Measurements from ENCODE around the gene IKZF3.

DNA sequence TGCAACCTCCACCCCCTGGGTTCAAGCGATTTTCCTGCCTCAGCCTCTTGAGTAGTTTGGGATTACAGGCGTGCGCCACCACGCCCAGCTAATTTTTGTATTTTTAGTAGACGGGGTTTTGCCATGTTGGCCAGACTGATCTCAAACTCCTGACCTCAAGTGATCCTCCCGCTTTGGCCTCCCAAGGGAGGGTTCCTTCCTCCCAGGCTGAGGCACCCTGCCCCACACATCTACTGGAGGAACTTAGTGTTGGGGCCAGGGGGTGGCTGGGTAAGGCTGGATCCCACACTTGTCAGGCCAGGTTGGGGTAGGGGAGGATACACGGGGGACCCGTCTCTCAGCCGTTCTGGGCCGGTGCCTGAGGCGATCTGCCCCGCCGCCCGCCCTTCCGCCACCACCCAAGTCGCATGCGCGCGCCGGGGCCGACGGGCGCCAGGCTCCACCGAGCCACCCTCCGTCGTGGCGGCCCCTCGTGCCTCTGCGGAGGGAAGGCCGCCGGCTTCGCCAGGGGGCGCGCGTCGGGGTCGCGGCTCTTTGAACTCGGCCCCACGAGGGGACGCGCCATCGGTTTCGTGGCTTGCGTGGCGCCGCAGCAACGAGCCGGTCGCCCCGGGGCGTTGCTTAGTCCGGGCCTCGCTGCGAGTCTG lies 110.5 kb downstream of the IKZF3 start:
- TF ChIP-seq CTCF (IDR thresholded peaks at IDR 0.05; ENCODE audit: low read depth, low read length): no peak
- TF ChIP-seq EZH2phosphoT487 (IDR thresholded peaks at IDR 0.05; ENCODE audit: low read depth): no peak
